A549 (cell line): ENCODE data around the gene RPS21. TPM values are rescaled to one million over a fixed set of nuclear protein-coding genes. Genes with fewer than 3 reads are reported as not detected.

Source experiments
- ATAC-seq, 2 experiments: fragments of 200-7000 bp in 1 of 2; fragments of >200 bp in 1 of 2; cut with Nextera tagmentation in 1 of 2; cut with Tn5 transposase in 1 of 2; 3 replicates each; pipeline versions ENCODE4 v1.8.0 to v1.9.1; 2018 to 2020; ENCODE audit warnings: mild to moderate bottlenecking in 1 of 2, moderate library complexity in 1 of 2
- CTCF ChIA-PET: fragments of 300-600 bp; sonication (Branson Sonifier 250); formaldehyde crosslinking; extraction: SDS; loops from one replicate; lab custom pipeline; 2021; ENCODE audit warnings: antibody characterized with exemption, inconsistent platforms; lab: Yijun Ruan, JAX
- POLR2A ChIA-PET: fragments of 350-600 bp; formaldehyde crosslinking; extraction: SDS; loops from one replicate; lab custom pipeline; 2021; ENCODE audit warnings: antibody characterized with exemption, inconsistent platforms; lab: Yijun Ruan, JAX
- DNase-seq, 2 experiments: peaks; one replicate each; pipeline versions ENCODE4 v3.0.0 to v3.0.0-alpha.2; 2011 to 2016; ENCODE audit warnings: low read depth in 1 of 2, low spot score in 1 of 2
- FAIRE-seq: peaks from 2 replicates; lab custom pipeline; 2011; peaks lifted over from hg19 to GRCh38; lab: Jason Lieb, UNC
- H3K27ac ChIP-seq, 2 experiments: fragments of >200 bp; sonication (Bioruptor Twin); formaldehyde crosslinking; 3 replicates each; pipeline ENCODE4 v1.5.1; 2016 to 2017
- H3K4me1 ChIP-seq: fragments of >200 bp; sonication (Bioruptor Twin); formaldehyde crosslinking; 3 replicates; pipeline ENCODE4 v1.6.1; 2016
- H3K4me2 ChIP-seq: fragments of >200 bp; sonication (Bioruptor Twin); formaldehyde crosslinking; 3 replicates; pipeline ENCODE4 v1.6.1; 2016
- H3K4me3 ChIP-seq: fragments of >200 bp; sonication (Bioruptor Twin); formaldehyde crosslinking; 3 replicates; pipeline ENCODE4 v1.5.1; 2016
- H3K9me3 ChIP-seq: fragments of >200 bp; sonication (Bioruptor Twin); formaldehyde crosslinking; 3 replicates; pipeline ENCODE4 v1.6.1; 2016
- CBX2 ChIP-seq: fragments of 200-600 bp; sonication (generic); IDR thresholded peaks from 2 replicates; pipeline ENCODE4 v1.6.1; 2016; ENCODE audit warnings: low read depth, mild to moderate bottlenecking, borderline replicate concordance
- CBX8 ChIP-seq: fragments of 200-600 bp; sonication (generic); IDR thresholded peaks from 2 replicates; pipeline ENCODE4 v1.6.1; 2016
- EHF ChIP-seq: fragments of 250-450 bp; sonication (Bioruptor Pico); IDR thresholded peaks from 2 replicates; pipeline ENCODE4 v1.5.0; 2020; ENCODE audit warnings: mild to moderate bottlenecking
- EP300 ChIP-seq, 2 experiments: fragments of >200 bp; sonication (Bioruptor Twin); formaldehyde crosslinking; IDR thresholded peaks; 2 replicates in 1 of 2; 3 replicates in 1 of 2; pipeline ENCODE4 v1.6.1; 2016 to 2017
- FOSB ChIP-seq: fragments of 250-450 bp; sonication (Bioruptor Pico); IDR thresholded peaks from 2 replicates; pipeline ENCODE4 v1.5.0; 2020; ENCODE audit warnings: mild to moderate bottlenecking, moderate library complexity
- GATA3 ChIP-seq: IDR thresholded peaks from 2 replicates; pipeline ENCODE4 v1.6.1; 2012; ENCODE audit warnings: borderline replicate concordance
- HEYL ChIP-seq: fragments of 250-450 bp; sonication (Bioruptor Pico); IDR thresholded peaks from 2 replicates; pipeline ENCODE4 v1.8.0; 2021; ENCODE audit warnings: mild to moderate bottlenecking, moderate library complexity
- HOXA7 ChIP-seq: fragments of 250-450 bp; sonication (Bioruptor Pico); IDR thresholded peaks from 2 replicates; pipeline ENCODE4 v1.5.0; 2020; ENCODE audit warnings: mild to moderate bottlenecking, moderate library complexity
- HOXB5 ChIP-seq: fragments of 250-450 bp; sonication (Bioruptor Pico); IDR thresholded peaks from 2 replicates; pipeline ENCODE4 v1.5.0; 2020; ENCODE audit warnings: mild to moderate bottlenecking, moderate library complexity
- JUN ChIP-seq, 2 experiments: fragments of >200 bp; sonication (Bioruptor Twin); formaldehyde crosslinking; IDR thresholded peaks; 2 replicates in 1 of 2; 3 replicates in 1 of 2; pipeline ENCODE4 v1.6.1; 2016 to 2017
- JUNB ChIP-seq: fragments of >200 bp; sonication (Bioruptor Twin); formaldehyde crosslinking; IDR thresholded peaks from 2 replicates; pipeline ENCODE4 v1.6.1; 2016
- KDM5A ChIP-seq: fragments of 200-600 bp; sonication (generic); IDR thresholded peaks from 2 replicates; pipeline ENCODE4 v1.6.1; 2016; ENCODE audit warnings: antibody characterized with exemption, mild to moderate bottlenecking
- MAFK ChIP-seq: fragments of 450-650 bp; IDR thresholded peaks from 2 replicates; pipeline ENCODE4 v1.6.1; 2014; ENCODE audit not compliant: partially characterized antibody
- MYC ChIP-seq: IDR thresholded peaks from 2 replicates; pipeline ENCODE4 v1.6.1; 2012; ENCODE audit warnings: mild to moderate bottlenecking, inconsistent platforms, low read length, improper control_type of control experiment, borderline replicate concordance
- NR3C1 ChIP-seq: fragments of >200 bp; sonication (Bioruptor Twin); formaldehyde crosslinking; IDR thresholded peaks from 3 replicates; pipeline ENCODE4 v1.6.1; 2017
- PHF8 ChIP-seq: fragments of 200-600 bp; sonication (generic); IDR thresholded peaks from 2 replicates; pipeline ENCODE4 v1.6.1; 2016; ENCODE audit warnings: low read depth, mild to moderate bottlenecking, antibody characterized with exemption, moderate library complexity, borderline replicate concordance
- RAD21 ChIP-seq, 2 experiments: fragments of >200 bp in 1 of 2; sonication (Bioruptor Twin) in 1 of 2; formaldehyde crosslinking in 1 of 2; IDR thresholded peaks in 1 of 2; conservative IDR thresholded peaks in 1 of 2; 2 replicates in 1 of 2; 3 replicates in 1 of 2; pipeline ENCODE4 v1.6.1; 2012 to 2018; ENCODE audit warnings: inconsistent platforms in 1 of 2
- RCOR1 ChIP-seq: fragments of 150-350 bp; IDR thresholded peaks from 2 replicates; pipeline ENCODE4 v1.6.1; 2014; ENCODE audit warnings: antibody characterized with exemption, low read length, low read depth
- SREBF2 ChIP-seq: fragments of 450-650 bp; IDR thresholded peaks from 2 replicates; pipeline ENCODE4 v1.6.1; 2014; ENCODE audit warnings: mild to moderate bottlenecking, moderate library complexity
- TFCP2L1 ChIP-seq: fragments of 250-450 bp; sonication (Bioruptor Pico); IDR thresholded peaks from 2 replicates; pipeline ENCODE4 v1.5.0; 2021; ENCODE audit warnings: mild to moderate bottlenecking
- WGBS: methylation state at CpG from one replicate; pipeline ENCODE4 v1.1.6; 2017; ENCODE audit errors: missing lambda C conversion rate; 5-methylcytosine and 5-hydroxymethylcytosine counted together
- polyA plus RNA-seq, 4 experiments: library from polyadenylated mRNA; depleted of rRNA in 3 of 4; stranded (reverse); fragments of >200 nt; fragmentation: RNase III in 1 of 4; extraction: RNeasy Plus Mini Kit Qiagen cat#74134 plus additional on column Dnase treatment in 1 of 4; gene quantifications; 2 replicates in 3 of 4; 3 replicates in 1 of 4; pipeline ENCODE4 v1.2.3, GENCODE V29; 2011 to 2017
- TF ChIP-seq, protein P1 (sequence below): fragments of >200 bp; sonication (Bioruptor Twin); formaldehyde crosslinking; IDR thresholded peaks from 2 replicates; pipeline ENCODE4 v1.6.1; 2016
- TF ChIP-seq, protein P2 (sequence below): fragments of 450-650 bp; IDR thresholded peaks from 2 replicates; pipeline ENCODE4 v1.6.1; 2014; ENCODE audit warnings: antibody characterized with exemption
- TF ChIP-seq, protein P3 (sequence below): fragments of 150-350 bp; IDR thresholded peaks from 2 replicates; pipeline ENCODE4 v1.6.1; 2014; ENCODE audit warnings: low read depth, mild to moderate bottlenecking, low read length
- TF ChIP-seq, protein P4 (sequence below): IDR thresholded peaks from 2 replicates; pipeline ENCODE4 v1.6.1; 2012
- TF ChIP-seq, protein P5 (sequence below): fragments of >200 bp; sonication (Bioruptor Twin); formaldehyde crosslinking; IDR thresholded peaks from 3 replicates; pipeline ENCODE4 v1.5.1; 2016
- TF ChIP-seq, protein P6 (sequence below): IDR thresholded peaks from 2 replicates; pipeline ENCODE4 v1.6.1; 2012; ENCODE audit warnings: low read depth, borderline replicate concordance
- TF ChIP-seq, protein P7 (sequence below): fragments of >200 bp; sonication (Bioruptor Twin); formaldehyde crosslinking; IDR thresholded peaks from 3 replicates; pipeline ENCODE4 v1.6.1; 2016

The RPS21 gene
- polyA plus RNA-seq, 2 of the 4 experiments (the other 2 are of a cell fraction): 2,862 to 4,026 TPM

DNA sequence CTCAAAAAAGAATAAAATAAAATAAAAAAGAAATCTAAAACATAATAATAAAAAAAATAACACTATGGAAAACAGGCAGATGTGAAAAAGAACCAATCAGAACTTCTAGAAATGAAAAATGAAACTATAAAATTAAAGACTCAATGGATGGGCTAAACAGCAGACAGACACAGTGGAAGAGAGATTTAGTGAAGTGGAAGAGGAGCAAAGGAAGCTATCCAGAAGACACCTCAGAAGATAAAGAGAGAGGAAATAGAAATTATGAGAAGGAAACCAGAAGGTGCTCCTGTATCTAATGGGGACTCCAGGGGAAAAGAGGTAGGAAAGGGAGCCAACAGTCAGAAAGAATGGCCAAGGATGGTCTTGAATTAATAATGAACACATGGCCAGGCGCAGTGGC lies 38.3 kb upstream of the RPS21 start:
- no peak overlapping the region for H3K4me2 ChIP-seq
- WGBS: 4% methylated on average over 1 of the region's 1 CpG
- peaks cover 23% of the 10 kb centered on the region for H3K9me3 ChIP-seq
- CTCF ChIA-PET: interaction anchor here (1.5 to 4.7 kb wide), 3 partner anchors 9 to 34 kb away, joined by 5 to 42 read pairs (median 7); no protein-coding TSS in a partner anchor
- H3K4me1 ChIP-seq: peaks cover 40% of the 10 kb centered on the region
- FAIRE-seq (no peak), DNase-seq (no peak), ATAC-seq (no peak)
- peak overlapping the region in 1 of 2 experiments; percentile 27; a peak in 1 of 6 replicates for H3K27ac ChIP-seq
- peak; percentile 33; the same call in 1 of the 2 replicates for TF ChIP-seq EHF
- TF ChIP-seq SREBF2: no peak
- H3K4me3 ChIP-seq: no peak overlapping the region; the same call in 2 of the 3 replicates
- POLR2A ChIA-PET: no interaction called here

DNA sequence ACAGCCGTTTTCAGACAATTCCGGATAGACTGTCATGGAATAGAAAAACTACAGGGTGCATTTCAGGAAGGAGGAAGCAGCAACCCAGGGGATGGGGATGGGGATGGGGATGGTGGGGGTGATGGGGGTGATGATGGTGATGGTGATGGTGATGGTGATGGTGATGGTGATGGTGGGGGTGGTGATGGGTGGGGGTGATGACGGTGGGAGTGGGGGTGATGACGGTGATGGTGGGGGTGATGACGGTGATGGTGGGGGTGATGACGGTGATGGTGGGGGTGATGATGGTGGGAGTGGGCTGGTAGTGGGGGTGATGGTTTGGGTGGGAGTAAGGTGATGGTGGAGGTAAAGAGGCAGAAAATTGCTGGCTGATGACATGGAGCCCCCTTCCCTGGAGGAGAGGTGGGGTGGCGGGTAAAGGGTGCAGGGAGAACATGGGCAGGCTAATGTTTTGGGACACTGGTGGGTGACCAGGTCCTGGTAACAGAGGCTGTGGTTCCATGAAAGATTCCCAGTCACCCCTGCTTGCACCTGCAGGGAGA lies 37.3 kb upstream of the RPS21 start:
- no peak for FAIRE-seq
- H3K4me1 ChIP-seq: peaks cover 50% of the 10 kb centered on the region
- no peak for ATAC-seq
- WGBS: 51% methylated on average over 5 of the region's 7 CpGs
- DNase-seq: no peak
- CTCF ChIA-PET: interaction anchor here (0.7 to 5.3 kb wide), 7 partner anchors 9 to 44 kb away, joined by 4 to 107 read pairs (median 15); partner anchors contain the start of gene LAMA5
- no peak for TF ChIP-seq KDM5A
- TF ChIP-seq, protein P1, sequence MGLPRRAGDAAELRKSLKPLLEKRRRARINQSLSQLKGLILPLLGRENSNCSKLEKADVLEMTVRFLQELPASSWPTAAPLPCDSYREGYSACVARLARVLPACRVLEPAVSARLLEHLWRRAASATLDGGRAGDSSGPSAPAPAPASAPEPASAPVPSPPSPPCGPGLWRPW: 0 out of 2 replicates have a peak, but pooled peaks have one; percentile 1
- TF ChIP-seq, all 56 proteins: peak for 1
- peak overlapping the region; percentile 97 to 99 for H3K27ac ChIP-seq
- H3K9me3 ChIP-seq: peaks cover 23% of the 10 kb centered on the region
- no peak overlapping the region for H3K4me3 ChIP-seq
- POLR2A ChIA-PET: interaction anchor here (0.5 to 2.6 kb wide), 9 partner anchors 10 to 46 kb away, joined by 3 to 30 read pairs (median 8); partner anchors contain the start of genes LAMA5 and RPS21
- peak overlapping the region; percentile 91 for H3K4me2 ChIP-seq

DNA sequence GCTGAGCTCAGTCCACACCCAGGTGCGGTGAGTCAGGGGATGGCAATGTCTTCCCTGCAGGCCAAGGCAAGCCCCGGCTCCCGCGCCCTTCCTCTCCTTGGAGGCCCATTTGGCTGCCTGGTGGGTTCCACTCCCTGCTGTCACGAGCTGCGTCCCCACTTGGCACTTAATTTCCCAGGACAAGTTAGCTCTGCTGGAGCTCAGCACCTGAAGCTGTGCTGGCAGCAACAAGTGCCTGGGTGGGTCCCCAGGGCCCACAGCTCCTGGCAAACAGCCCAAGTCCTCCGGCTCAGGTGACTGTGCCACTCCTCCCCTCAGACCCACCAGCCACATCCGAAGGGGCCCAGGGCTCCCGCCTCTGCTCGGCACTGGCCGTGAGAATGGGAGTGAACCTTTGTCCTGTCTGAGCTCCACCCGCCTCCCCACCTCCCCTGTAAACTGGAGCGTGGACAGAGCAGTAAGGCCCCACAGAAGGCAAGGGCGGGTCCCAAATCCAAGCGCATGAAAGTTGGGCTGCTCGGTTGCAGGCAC lies 36.7 kb upstream of the RPS21 start:
- DNase-seq: peak; percentile 52 to 93
- peak; percentile 94 for FAIRE-seq
- Histone ChIP-seq H3K9me3 (peaks cover 23% of the 10 kb centered on the region), H3K4me3 (no peak overlapping the region), H3K4me1 (peaks cover 55% of the 10 kb centered on the region), H3K4me2 (peak overlapping the region; percentile 91), H3K27ac (peak overlapping the region; percentile 97 to 99)
- ChIA-PET POLR2A (interaction anchor here (0.5 to 2.6 kb wide), 9 partner anchors 9 to 46 kb away, joined by 3 to 30 read pairs (median 8); partner anchors contain the start of genes LAMA5 and RPS21), CTCF (interaction anchor here (0.7 to 5.3 kb wide), 8 partner anchors 8 to 44 kb away, joined by 3 to 107 read pairs (median 12); partner anchors contain the start of gene LAMA5)
- WGBS: 1% methylated on average over 9 of the region's 16 CpGs
- ATAC-seq: peak; percentile 59 to 62
- TF ChIP-seq GATA3: peak; percentile 37
- no peak for TF ChIP-seq HOXA7 (CRISPR knock-in tag)
- TF ChIP-seq, protein P2, sequence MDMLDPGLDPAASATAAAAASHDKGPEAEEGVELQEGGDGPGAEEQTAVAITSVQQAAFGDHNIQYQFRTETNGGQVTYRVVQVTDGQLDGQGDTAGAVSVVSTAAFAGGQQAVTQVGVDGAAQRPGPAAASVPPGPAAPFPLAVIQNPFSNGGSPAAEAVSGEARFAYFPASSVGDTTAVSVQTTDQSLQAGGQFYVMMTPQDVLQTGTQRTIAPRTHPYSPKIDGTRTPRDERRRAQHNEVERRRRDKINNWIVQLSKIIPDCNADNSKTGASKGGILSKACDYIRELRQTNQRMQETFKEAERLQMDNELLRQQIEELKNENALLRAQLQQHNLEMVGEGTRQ: 0 out of 2 replicates have a peak, but pooled peaks have one; percentile 30
- TF ChIP-seq EP300 (IDR thresholded peaks at IDR 0.05): peak; percentile 41 to 49; a peak in 1 of 5 replicates
- TF ChIP-seq, protein P3, sequence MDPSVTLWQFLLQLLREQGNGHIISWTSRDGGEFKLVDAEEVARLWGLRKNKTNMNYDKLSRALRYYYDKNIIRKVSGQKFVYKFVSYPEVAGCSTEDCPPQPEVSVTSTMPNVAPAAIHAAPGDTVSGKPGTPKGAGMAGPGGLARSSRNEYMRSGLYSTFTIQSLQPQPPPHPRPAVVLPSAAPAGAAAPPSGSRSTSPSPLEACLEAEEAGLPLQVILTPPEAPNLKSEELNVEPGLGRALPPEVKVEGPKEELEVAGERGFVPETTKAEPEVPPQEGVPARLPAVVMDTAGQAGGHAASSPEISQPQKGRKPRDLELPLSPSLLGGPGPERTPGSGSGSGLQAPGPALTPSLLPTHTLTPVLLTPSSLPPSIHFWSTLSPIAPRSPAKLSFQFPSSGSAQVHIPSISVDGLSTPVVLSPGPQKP: no peak
- TF ChIP-seq, protein P4, sequence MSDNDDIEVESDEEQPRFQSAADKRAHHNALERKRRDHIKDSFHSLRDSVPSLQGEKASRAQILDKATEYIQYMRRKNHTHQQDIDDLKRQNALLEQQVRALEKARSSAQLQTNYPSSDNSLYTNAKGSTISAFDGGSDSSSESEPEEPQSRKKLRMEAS: peak; percentile 51; the same call in 1 of the 2 replicates
- no peak for TF ChIP-seq HOXB5
- TF ChIP-seq FOSB: no peak
- TF ChIP-seq NR3C1: no peak
- TF ChIP-seq JUN (IDR thresholded peaks at IDR 0.05): peak in 1 of 2 experiments; percentile 65; a peak in 2 of 5 replicates
- TF ChIP-seq RCOR1: no peak
- TF ChIP-seq, protein P5, sequence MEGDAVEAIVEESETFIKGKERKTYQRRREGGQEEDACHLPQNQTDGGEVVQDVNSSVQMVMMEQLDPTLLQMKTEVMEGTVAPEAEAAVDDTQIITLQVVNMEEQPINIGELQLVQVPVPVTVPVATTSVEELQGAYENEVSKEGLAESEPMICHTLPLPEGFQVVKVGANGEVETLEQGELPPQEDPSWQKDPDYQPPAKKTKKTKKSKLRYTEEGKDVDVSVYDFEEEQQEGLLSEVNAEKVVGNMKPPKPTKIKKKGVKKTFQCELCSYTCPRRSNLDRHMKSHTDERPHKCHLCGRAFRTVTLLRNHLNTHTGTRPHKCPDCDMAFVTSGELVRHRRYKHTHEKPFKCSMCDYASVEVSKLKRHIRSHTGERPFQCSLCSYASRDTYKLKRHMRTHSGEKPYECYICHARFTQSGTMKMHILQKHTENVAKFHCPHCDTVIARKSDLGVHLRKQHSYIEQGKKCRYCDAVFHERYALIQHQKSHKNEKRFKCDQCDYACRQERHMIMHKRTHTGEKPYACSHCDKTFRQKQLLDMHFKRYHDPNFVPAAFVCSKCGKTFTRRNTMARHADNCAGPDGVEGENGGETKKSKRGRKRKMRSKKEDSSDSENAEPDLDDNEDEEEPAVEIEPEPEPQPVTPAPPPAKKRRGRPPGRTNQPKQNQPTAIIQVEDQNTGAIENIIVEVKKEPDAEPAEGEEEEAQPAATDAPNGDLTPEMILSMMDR: no peak
- TF ChIP-seq TFCP2L1 (CRISPR knock-in tag): no peak
- peak; percentile 3 to 10; a peak in 1 of 5 replicates for TF ChIP-seq RAD21 (conservative IDR thresholded peaks at IDR 0.05 in 1 of 2, IDR thresholded peaks at IDR 0.05 in 1 of 2)
- no peak for TF ChIP-seq PHF8
- TF ChIP-seq MAFK: no peak
- TF ChIP-seq JUNB: peak; percentile 30; the same call in 1 of the 2 replicates
- TF ChIP-seq, protein P6, sequence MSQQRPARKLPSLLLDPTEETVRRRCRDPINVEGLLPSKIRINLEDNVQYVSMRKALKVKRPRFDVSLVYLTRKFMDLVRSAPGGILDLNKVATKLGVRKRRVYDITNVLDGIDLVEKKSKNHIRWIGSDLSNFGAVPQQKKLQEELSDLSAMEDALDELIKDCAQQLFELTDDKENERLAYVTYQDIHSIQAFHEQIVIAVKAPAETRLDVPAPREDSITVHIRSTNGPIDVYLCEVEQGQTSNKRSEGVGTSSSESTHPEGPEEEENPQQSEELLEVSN: no peak
- TF ChIP-seq, protein P7, sequence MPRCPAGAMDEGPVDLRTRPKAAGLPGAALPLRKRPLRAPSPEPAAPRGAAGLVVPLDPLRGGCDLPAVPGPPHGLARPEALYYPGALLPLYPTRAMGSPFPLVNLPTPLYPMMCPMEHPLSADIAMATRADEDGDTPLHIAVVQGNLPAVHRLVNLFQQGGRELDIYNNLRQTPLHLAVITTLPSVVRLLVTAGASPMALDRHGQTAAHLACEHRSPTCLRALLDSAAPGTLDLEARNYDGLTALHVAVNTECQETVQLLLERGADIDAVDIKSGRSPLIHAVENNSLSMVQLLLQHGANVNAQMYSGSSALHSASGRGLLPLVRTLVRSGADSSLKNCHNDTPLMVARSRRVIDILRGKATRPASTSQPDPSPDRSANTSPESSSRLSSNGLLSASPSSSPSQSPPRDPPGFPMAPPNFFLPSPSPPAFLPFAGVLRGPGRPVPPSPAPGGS: 0 out of 3 replicates have a peak, but pooled peaks have one; percentile 23
- no peak for TF ChIP-seq MYC
- TF ChIP-seq CBX2: no peak
- no peak for TF ChIP-seq HEYL (CRISPR knock-in tag)
- no peak for TF ChIP-seq CBX8
